Muscle layer of duodenum (tissue), 2 donors: ENCODE results near the gene BLVRB.
A peak's percentile ranks its signal among the peaks of the same experiment; 100 is the strongest.
"Not testable (repeated sequence)": the region's sequence is repeated elsewhere in the genome, so short reads cannot be mapped to it uniquely, and the experiment has no call there.

Source experiments
- H3K27ac ChIP-seq: one replicate; pipeline ENCODE4 v1.7.0; 2013; ENCODE audit warnings: mild to moderate bottlenecking, low read length
- H3K27me3 ChIP-seq: one replicate; pipeline ENCODE4 v1.7.0; 2013; ENCODE audit warnings: low read depth, mild to moderate bottlenecking, control low read depth, low read length
- H3K36me3 ChIP-seq, 2 donors: one replicate each; pipeline ENCODE4 v1.7.0; 2013; ENCODE audit warnings: low read length in 2 of 2, control low read depth in 1 of 2, mild to moderate bottlenecking in 1 of 2; ENCODE audit not compliant: insufficient read depth in 2 of 2, control insufficient read depth in 1 of 2
- H3K4me1 ChIP-seq, 2 donors: one replicate each; pipeline ENCODE4 v1.7.0; 2013; ENCODE audit warnings: low read length in 2 of 2, mild to moderate bottlenecking in 2 of 2, control low read depth in 1 of 2, moderate library complexity in 1 of 2; ENCODE audit not compliant: insufficient read depth in 2 of 2, control insufficient read depth in 1 of 2
- H3K4me3 ChIP-seq, 2 donors: one replicate each; pipeline ENCODE4 v1.7.0; 2013; ENCODE audit warnings: low read length in 2 of 2, low read depth in 1 of 2, mild to moderate bottlenecking in 1 of 2
- H3K9me3 ChIP-seq, 2 donors: one replicate each; pipeline ENCODE4 v1.7.0; 2013; ENCODE audit warnings: low read length in 2 of 2, control low read depth in 1 of 2, mild to moderate bottlenecking in 1 of 2; ENCODE audit not compliant: control insufficient read depth in 1 of 2
- donor health status: healthy.

The BLVRB gene

GRCh38 chr19:40411125-40411842 is 54.3 kb downstream of the BLVRB start:
- no peak overlapping the region for H3K4me3 ChIP-seq
- no peaks in the 10 kb centered on the region for H3K36me3 ChIP-seq
- peaks cover 0 to 3% of the 10 kb centered on the region in 2 donors for H3K4me1 ChIP-seq
- H3K9me3 ChIP-seq: no peaks in the 10 kb centered on the region
- no peaks in the 10 kb centered on the region for H3K27me3 ChIP-seq
- H3K27ac ChIP-seq: peak overlapping the region; percentile 1

GRCh38 chr19:40410030-40410389 is 55.5 kb downstream of the BLVRB start:
- Histone ChIP-seq H3K4me3 (no peak overlapping the region), H3K9me3 (no peaks in the 10 kb centered on the region), H3K36me3 (no peaks in the 10 kb centered on the region), H3K27me3 (no peaks in the 10 kb centered on the region), H3K27ac (no peak overlapping the region), H3K4me1 (peaks cover 0 to 3% of the 10 kb centered on the region in 2 donors)

DNA sequence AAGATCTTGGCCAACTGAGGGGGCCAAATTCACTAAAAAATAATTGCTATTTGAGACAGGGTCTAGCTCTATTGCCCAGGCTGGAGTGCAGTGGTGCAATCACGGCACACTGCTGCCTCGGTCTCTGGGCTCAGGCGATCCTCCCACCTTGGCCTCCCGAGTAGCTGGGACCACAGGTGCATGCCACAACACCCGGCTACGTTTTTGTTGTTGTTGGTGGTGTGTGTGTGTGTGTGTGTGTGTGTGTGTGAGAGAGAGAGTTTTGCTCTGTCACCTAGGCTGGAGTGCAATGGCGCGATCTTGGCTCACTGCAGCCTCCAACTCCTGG is 57.0 kb downstream of the BLVRB start:
- not testable (repeated sequence) for H3K36me3 ChIP-seq, H3K4me1 ChIP-seq, H3K27ac ChIP-seq, H3K4me3 ChIP-seq, H3K27me3 ChIP-seq, H3K9me3 ChIP-seq

- H3K4me3 ChIP-seq: no peak overlapping the region
- no peak overlapping the region for H3K27ac ChIP-seq
- H3K27me3 ChIP-seq: no peaks in the 10 kb centered on the region
- peaks cover 3% of the 10 kb centered on the region in 2 donors for H3K4me1 ChIP-seq
- no peaks in the 10 kb centered on the region for H3K9me3 ChIP-seq
- no peaks in the 10 kb centered on the region for H3K36me3 ChIP-seq
Observed at GRCh38 chr19:40407714-40408597, 57.6 kb downstream of the BLVRB start.

GRCh38 chr19:40403262-40403984 is 62.1 kb downstream of the BLVRB start:
- Histone ChIP-seq H3K4me3 (peak overlapping the region; percentile 35 to 70), H3K4me1 (peaks cover 0 to 5% of the 10 kb centered on the region in 2 donors), H3K9me3 (no peaks in the 10 kb centered on the region), H3K27ac (no peak overlapping the region), H3K36me3 (no peaks in the 10 kb centered on the region), H3K27me3 (no peaks in the 10 kb centered on the region)

GRCh38 chr19:40400559-40400958 is 65.0 kb downstream of the BLVRB start:
- H3K4me3 ChIP-seq: no peak overlapping the region
- H3K27me3 ChIP-seq: no peaks in the 10 kb centered on the region
- H3K36me3 ChIP-seq: peaks cover 0 to 4% of the 10 kb centered on the region in 2 donors
- peaks cover 0 to 5% of the 10 kb centered on the region in 2 donors for H3K4me1 ChIP-seq
- H3K27ac ChIP-seq: no peak overlapping the region
- H3K9me3 ChIP-seq: no peaks in the 10 kb centered on the region

GRCh38 chr19:40398417-40399131 is 67.0 kb downstream of the BLVRB start:
- H3K4me3 ChIP-seq: no peak overlapping the region
- H3K4me1 ChIP-seq: peaks cover 0 to 5% of the 10 kb centered on the region in 2 donors
- no peaks in the 10 kb centered on the region for H3K9me3 ChIP-seq
- no peaks in the 10 kb centered on the region for H3K27me3 ChIP-seq
- H3K36me3 ChIP-seq: peaks cover 0 to 4% of the 10 kb centered on the region in 2 donors
- no peak overlapping the region for H3K27ac ChIP-seq
